SK-N-MC (cell line): Measurements from ENCODE around the gene CD200.
"Not testable (repeated sequence)": the region's sequence is repeated elsewhere in the genome, so short reads cannot be mapped to it uniquely, and the experiment has no call there.

ENCODE experiments used
- DNase-seq: peaks from one replicate; pipeline ENCODE4 v3.0.0-alpha.2; 2011; ENCODE audit warnings: low read depth, low spot score
- H3K27ac ChIP-seq: fragments of 200-600 bp; sonication (generic); 2 replicates; pipeline ENCODE4 v1.5.1; 2016; ENCODE audit warnings: mixed run types
- H3K36me3 ChIP-seq: fragments of 200-600 bp; sonication (generic); 2 replicates; pipeline ENCODE4 v1.6.1; 2017; ENCODE audit warnings: antibody characterized with exemption, low read length, mixed read lengths; ENCODE audit not compliant: insufficient read depth
- H3K4me3 ChIP-seq: fragments of 200-600 bp; sonication (generic); 2 replicates; pipeline ENCODE4 v1.5.1; 2016
- H3K9ac ChIP-seq: fragments of 200-600 bp; sonication (generic); 2 replicates; pipeline ENCODE4 v1.8.0; 2017; ENCODE audit warnings: mixed run types, mixed read lengths; ENCODE audit not compliant: insufficient read length
- H3K9me3 ChIP-seq: fragments of 200-600 bp; sonication (generic); 2 replicates; pipeline ENCODE4 v1.6.1; 2017; ENCODE audit warnings: low read depth, mild to moderate bottlenecking, antibody characterized with exemption, low read length, moderate library complexity, mixed read lengths
- EZH2 ChIP-seq: fragments of 200-600 bp; sonication (generic); IDR thresholded peaks from one replicate; pipeline ENCODE4 v1.6.1; 2017; ENCODE audit warnings: antibody characterized with exemption
- FOXP2 ChIP-seq: optimal IDR thresholded peaks from 2 replicates; pipeline ENCODE3; 2011; ENCODE audit warnings: mild to moderate bottlenecking, moderate library complexity; ENCODE audit not compliant: insufficient read depth; ENCODE audit errors: extremely low read length, control extremely low read depth
- POLR2AphosphoS5 ChIP-seq: IDR thresholded peaks from 2 replicates; pipeline ENCODE4 v1.6.1; 2012; ENCODE audit warnings: mild to moderate bottlenecking, low read depth, low read length, borderline replicate concordance

CD200 gene

GRCh38 chr3:112394003-112394640 is 61.2 kb downstream of the CD200 start:
- DNase-seq, result no peak
- Histone ChIP-seq H3K27ac (no peak overlapping the region), H3K36me3 (no peaks in the 10 kb centered on the region), H3K9ac (no peak overlapping the region), H3K9me3 (no peaks in the 10 kb centered on the region), H3K4me3 (no peak overlapping the region)
- TF ChIP-seq EZH2 (no peak), FOXP2 (no peak), POLR2AphosphoS5 (no peak)

- DNase-seq, result no peak
- no peaks in the 10 kb centered on the region for H3K9me3 ChIP-seq
- TF ChIP-seq EZH2, result no peak
- TF ChIP-seq FOXP2, result no peak
- TF ChIP-seq POLR2AphosphoS5, result no peak
- no peak overlapping the region for H3K27ac ChIP-seq
- H3K9ac ChIP-seq, result no peak overlapping the region
- no peak overlapping the region for H3K4me3 ChIP-seq
- no peaks in the 10 kb centered on the region for H3K36me3 ChIP-seq
These were observed 62.4 kb downstream of the CD200 start for GRCh38 chr3:112395181-112395895.

GRCh38 chr3:112395896-112396290 is 62.9 kb downstream of the CD200 start:
- no peak overlapping the region for H3K9ac ChIP-seq
- no peak for TF ChIP-seq POLR2AphosphoS5
- no peak for TF ChIP-seq FOXP2
- no peak for TF ChIP-seq EZH2
- no peaks in the 10 kb centered on the region for H3K36me3 ChIP-seq
- DNase-seq, result no peak
- no peak overlapping the region for H3K27ac ChIP-seq
- no peak overlapping the region for H3K4me3 ChIP-seq
- no peaks in the 10 kb centered on the region for H3K9me3 ChIP-seq

- no peak overlapping the region for H3K9ac ChIP-seq
- DNase-seq, result no peak
- TF ChIP-seq FOXP2, result no peak
- TF ChIP-seq POLR2AphosphoS5, result no peak
- no peak for TF ChIP-seq EZH2
- no peaks in the 10 kb centered on the region for H3K9me3 ChIP-seq
- H3K36me3 ChIP-seq, result no peaks in the 10 kb centered on the region
- H3K27ac ChIP-seq, result no peak overlapping the region
- no peak overlapping the region for H3K4me3 ChIP-seq
These were observed 64.6 kb downstream of the CD200 start for GRCh38 chr3:112397556-112397955.

GRCh38 chr3:112399064-112399463 is 66.1 kb downstream of the CD200 start:
- no peaks in the 10 kb centered on the region for H3K36me3 ChIP-seq
- DNase-seq, result no peak
- TF ChIP-seq FOXP2 (no peak), EZH2 (no peak), POLR2AphosphoS5 (no peak)
- H3K9me3 ChIP-seq, result no peaks in the 10 kb centered on the region
- no peak overlapping the region for H3K4me3 ChIP-seq
- H3K27ac ChIP-seq, result no peak overlapping the region
- H3K9ac ChIP-seq, result no peak overlapping the region

GRCh38 chr3:112399554-112399953 is 66.6 kb downstream of the CD200 start:
- H3K27ac ChIP-seq, H3K4me3 ChIP-seq, H3K9ac ChIP-seq, DNase-seq, H3K9me3 ChIP-seq, H3K36me3 ChIP-seq: not testable (repeated sequence)

GRCh38 chr3:112400317-112400716 is 67.4 kb downstream of the CD200 start:
- H3K9ac ChIP-seq, H3K4me3 ChIP-seq, DNase-seq, H3K36me3 ChIP-seq, H3K9me3 ChIP-seq, H3K27ac ChIP-seq: not testable (repeated sequence)

GRCh38 chr3:112401617-112402016 is 68.7 kb downstream of the CD200 start:
- DNase-seq, result no peak
- Histone ChIP-seq H3K27ac (no peak overlapping the region), H3K36me3 (no peaks in the 10 kb centered on the region), H3K4me3 (no peak overlapping the region), H3K9me3 (no peaks in the 10 kb centered on the region), H3K9ac (no peak overlapping the region)
- TF ChIP-seq POLR2AphosphoS5 (no peak), EZH2 (no peak), FOXP2 (no peak)

GRCh38 chr3:112403103-112403502 is 70.1 kb downstream of the CD200 start:
- Histone ChIP-seq H3K36me3 (no peaks in the 10 kb centered on the region), H3K9ac (no peak overlapping the region), H3K9me3 (no peaks in the 10 kb centered on the region), H3K4me3 (no peak overlapping the region), H3K27ac (no peak overlapping the region)
- no peak for DNase-seq
- TF ChIP-seq POLR2AphosphoS5 (no peak), EZH2 (no peak), FOXP2 (no peak)

- not testable (repeated sequence) for H3K27ac ChIP-seq, H3K36me3 ChIP-seq, DNase-seq, H3K9ac ChIP-seq, H3K4me3 ChIP-seq, H3K9me3 ChIP-seq
These were observed 72.1 kb downstream of the CD200 start for GRCh38 chr3:112404924-112405549.
